GM23338 (cell line): ENCODE measurements around the gene GPR142. TPM values are rescaled to one million over a fixed set of nuclear protein-coding genes. Genes with fewer than 3 reads are reported as not detected.
A peak's percentile ranks its signal among the peaks of the same experiment; 100 is the strongest.

Experiments
- ATAC-seq: fragments of 200-7000 bp; cut with Tn5 transposase; 3 replicates; pipeline ENCODE4 v1.9.1; 2020
- DNase-seq: peaks from one replicate; pipeline ENCODE4 v3.0.0-alpha.2; 2015; ENCODE audit warnings: low spot score
- H2AFZ ChIP-seq: fragments of 200-600 bp; sonication (generic); 2 replicates; pipeline ENCODE4 v1.8.0; 2016; ENCODE audit warnings: antibody characterized with exemption, mild to moderate bottlenecking, moderate library complexity
- H3F3A ChIP-seq: fragments of 200-600 bp; sonication (generic); replicated peaks from 2 replicates; pipeline ENCODE4 v1.8.0; 2017; ENCODE audit warnings: antibody characterized with exemption, mixed run types, low read depth
- H3K27ac ChIP-seq: fragments of 200-600 bp; sonication (generic); 2 replicates; pipeline ENCODE4 v1.6.1; 2016; ENCODE audit warnings: low read depth
- H3K27me3 ChIP-seq: fragments of 200-600 bp; sonication (generic); 2 replicates; pipeline ENCODE4 v1.8.0; 2016; ENCODE audit warnings: mild to moderate bottlenecking, mixed run types, moderate library complexity; ENCODE audit not compliant: insufficient read depth
- H3K36me3 ChIP-seq: fragments of 200-600 bp; sonication (generic); 2 replicates; pipeline ENCODE4 v1.8.0; 2016; ENCODE audit warnings: mild to moderate bottlenecking; ENCODE audit not compliant: insufficient read depth
- H3K4me1 ChIP-seq: fragments of 200-600 bp; sonication (generic); 2 replicates; pipeline ENCODE4 v1.8.0; 2016; ENCODE audit warnings: mild to moderate bottlenecking, moderate library complexity; ENCODE audit not compliant: insufficient read depth
- H3K4me2 ChIP-seq: fragments of 200-600 bp; sonication (generic); 2 replicates; pipeline ENCODE4 v1.7.1; 2017; ENCODE audit warnings: mixed run types
- H3K4me3 ChIP-seq: fragments of 200-600 bp; sonication (generic); 2 replicates; pipeline ENCODE4 v1.6.1; 2016; ENCODE audit warnings: mixed run types
- H3K79me2 ChIP-seq: fragments of 200-600 bp; sonication (generic); replicated peaks from 2 replicates; pipeline ENCODE4 v1.8.0; 2017; ENCODE audit warnings: mild to moderate bottlenecking; ENCODE audit not compliant: insufficient read depth
- H3K9me2 ChIP-seq: fragments of 200-600 bp; sonication (generic); 2 replicates; pipeline ENCODE4 v1.8.0; 2017; ENCODE audit not compliant: insufficient read depth
- H4K20me1 ChIP-seq: fragments of 200-600 bp; sonication (generic); replicated peaks from 2 replicates; pipeline ENCODE4 v1.8.0; 2017; ENCODE audit warnings: mild to moderate bottlenecking; ENCODE audit not compliant: insufficient read depth
- H3K27ac Mint-ChIP-seq: 2 replicates; pipeline ENCODE4 v1.8.0; 2020; ENCODE audit warnings: inconsistent platforms, mild to moderate bottlenecking, moderate library complexity, mixed read lengths
- H3K27me3 Mint-ChIP-seq: 3 replicates; pipeline ENCODE4 v1.8.0; 2022; ENCODE audit warnings: low read depth, mild to moderate bottlenecking, moderate library complexity, mixed read lengths, inconsistent platforms; ENCODE audit not compliant: insufficient read depth, poor library complexity
- H3K36me3 Mint-ChIP-seq: 3 replicates; pipeline ENCODE4 v1.8.0; 2021; ENCODE audit warnings: low read depth, mild to moderate bottlenecking, inconsistent platforms, moderate library complexity, mixed read lengths
- H3K4me1 Mint-ChIP-seq: 3 replicates; pipeline ENCODE4 v1.8.0; 2020; ENCODE audit warnings: mild to moderate bottlenecking, inconsistent platforms, mixed read lengths
- H3K4me3 Mint-ChIP-seq: 3 replicates; pipeline ENCODE4 v1.8.0; 2021; ENCODE audit warnings: moderate library complexity, mild to moderate bottlenecking, inconsistent platforms, mixed read lengths
- H3K9me3 Mint-ChIP-seq: 3 replicates; pipeline ENCODE4 v1.8.0; 2020; ENCODE audit warnings: moderate library complexity, mild to moderate bottlenecking, inconsistent platforms, mixed read lengths
- CREB1 ChIP-seq: fragments of 250-450 bp; sonication (Bioruptor Pico); IDR thresholded peaks from 2 replicates; pipeline ENCODE4 v1.5.0; 2020; ENCODE audit warnings: low read depth, mild to moderate bottlenecking, moderate library complexity
- CTCF ChIP-seq, 2 experiments: fragments of 200-600 bp in 1 of 2; sonication (generic) in 1 of 2; conservative IDR thresholded peaks; 2 replicates each; pipeline versions ENCODE4 v1.5.1 to v1.6.1; 2016 to 2017; ENCODE audit warnings: antibody characterized with exemption in 2 of 2, low read depth in 2 of 2, mild to moderate bottlenecking in 2 of 2, moderate library complexity in 1 of 2
- ZNF462 ChIP-seq: fragments of 250-450 bp; sonication (Bioruptor Pico); IDR thresholded peaks from 2 replicates; pipeline ENCODE4 v1.5.0; 2020; ENCODE audit warnings: mild to moderate bottlenecking, moderate library complexity
- polyA plus RNA-seq: library from polyadenylated mRNA; unstranded; fragments of >200 nt; fragmentation: Nextera tagmentation; extraction: Ambion mirVana; gene quantifications from 2 replicates; pipeline ENCODE4 v1.2.1, GENCODE V29; 2016
- total RNA-seq: library from RNA; depleted of rRNA; stranded (reverse); fragments of >200 nt; shearing (Covaris generic); gene quantifications from 2 replicates; pipeline ENCODE4 v1.2.3, GENCODE V29; 2014

Gene GPR142
- total and polyA plus RNA-seq, 2 experiments from 2014 or later: not detected

- H2AFZ ChIP-seq: 0 out of 2 replicates have a peak overlapping the region, but pooled peaks have one; percentile 59
- Mint-ChIP-seq H3K4me3 (no peak overlapping the region), H3K27me3 (peaks cover 10% of the 10 kb centered on the region), H3K4me1 (peaks cover 9% of the 10 kb centered on the region), H3K27ac (no peak overlapping the region), H3K36me3 (no peaks in the 10 kb centered on the region), H3K9me3 (no peaks in the 10 kb centered on the region)
- TF ChIP-seq ZNF462 (CRISPR knock-in tag): no peak
- 0 out of 2 replicates have a peak, but pooled peaks have one; percentile 7 for TF ChIP-seq CREB1 (CRISPR knock-in tag)
- peak; percentile 79 to 95 for TF ChIP-seq CTCF (conservative IDR thresholded peaks at IDR 0.05; ENCODE audit: low read depth in 2 of 2)
- H3K79me2 ChIP-seq: no peaks in the 10 kb centered on the region
- no peaks in the 10 kb centered on the region for H3K4me1 ChIP-seq
- H3K36me3 ChIP-seq: no peaks in the 10 kb centered on the region
- peak; percentile 76 for DNase-seq
- H3K27ac ChIP-seq: no peak overlapping the region
- H3K27me3 ChIP-seq: no peaks in the 10 kb centered on the region
- no peaks in the 10 kb centered on the region for H3K9me2 ChIP-seq
- no peak overlapping the region for H3K4me2 ChIP-seq
- no peaks in the 10 kb centered on the region for H4K20me1 ChIP-seq
- ATAC-seq: peak; percentile 81
- H3K4me3 ChIP-seq: no peak overlapping the region
- no peaks in the 10 kb centered on the region for H3F3A ChIP-seq
Measured at GRCh38 chr17:74368341-74369081, 1.2 kb downstream of the GPR142 start.
